GM19468 (cell line): ENCODE results near the gene ZFPL1.
"Not testable (repeated sequence)": the region's sequence is repeated elsewhere in the genome, so short reads cannot be mapped to it uniquely, and the experiment has no call there.

Source experiments
- ATAC-seq: cut with Tn5 transposase; IDR thresholded peaks from one replicate; pipeline ENCODE4 v1.9.1; 2021; ENCODE audit warnings: mild to moderate bottlenecking, moderate library complexity, moderate number of reproducible peaks; ENCODE audit not compliant: unreplicated experiment; ENCODE audit errors: extremely low read depth

The ZFPL1 gene

DNA sequence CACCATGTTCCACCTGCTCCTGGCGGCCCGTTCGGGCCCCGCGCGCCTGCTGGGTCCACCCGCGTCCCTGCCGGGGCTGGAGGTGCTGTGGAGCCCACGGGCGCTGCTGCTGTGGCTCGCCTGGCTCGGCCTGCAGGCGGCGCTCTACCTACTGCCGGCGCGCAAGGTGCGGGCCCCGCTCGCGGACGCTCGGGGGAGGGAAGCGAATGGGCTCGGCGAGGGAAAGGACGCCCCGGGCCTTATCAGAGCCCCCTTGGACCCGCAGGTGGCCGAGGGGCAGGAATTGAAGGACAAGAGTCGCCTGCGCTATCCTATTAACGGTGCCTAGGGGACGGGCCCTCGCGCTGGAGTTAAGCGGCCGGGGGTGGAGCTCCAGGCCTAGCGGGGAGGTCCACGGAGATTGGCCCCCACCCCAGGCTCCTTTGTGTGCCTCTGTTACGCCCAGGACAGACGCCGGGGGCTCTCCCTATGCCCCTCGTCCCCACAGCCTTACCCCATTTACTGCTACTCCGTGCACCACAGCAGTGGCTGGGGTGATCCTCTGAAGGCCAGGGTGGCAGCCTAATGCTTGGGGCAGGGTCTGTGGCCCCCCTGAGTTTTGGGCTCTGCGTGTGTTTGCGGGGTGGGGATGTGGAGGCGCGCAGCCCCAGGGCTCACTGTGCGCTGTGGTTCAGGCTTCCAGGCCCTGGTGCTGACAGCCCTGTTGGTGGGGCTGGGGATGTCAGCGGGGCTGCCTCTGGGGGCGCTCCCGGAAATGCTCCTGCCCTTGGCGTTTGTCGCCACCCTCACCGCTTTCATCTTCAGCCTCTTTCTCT, 28.7 kb downstream of the ZFPL1 start:
- no peak for ATAC-seq

DNA sequence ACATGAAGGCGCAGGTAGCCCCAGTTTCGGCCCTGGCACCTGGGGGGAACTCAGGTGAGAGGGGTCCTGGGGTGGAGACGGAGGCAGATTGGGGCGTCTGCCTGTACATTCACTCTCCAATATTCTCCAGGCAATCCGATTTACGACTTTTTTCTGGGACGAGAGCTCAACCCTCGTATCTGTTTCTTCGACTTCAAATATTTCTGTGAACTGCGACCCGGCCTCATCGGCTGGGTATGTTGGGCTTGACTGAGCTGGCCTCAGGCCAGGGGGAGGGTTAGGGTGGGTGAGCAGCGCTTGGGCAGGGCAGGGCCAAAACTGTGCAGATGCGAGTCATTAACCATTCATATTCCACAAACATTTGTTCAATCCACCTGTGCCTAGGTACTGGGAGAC, 29.3 kb downstream of the ZFPL1 start:
- no peak for ATAC-seq

DNA sequence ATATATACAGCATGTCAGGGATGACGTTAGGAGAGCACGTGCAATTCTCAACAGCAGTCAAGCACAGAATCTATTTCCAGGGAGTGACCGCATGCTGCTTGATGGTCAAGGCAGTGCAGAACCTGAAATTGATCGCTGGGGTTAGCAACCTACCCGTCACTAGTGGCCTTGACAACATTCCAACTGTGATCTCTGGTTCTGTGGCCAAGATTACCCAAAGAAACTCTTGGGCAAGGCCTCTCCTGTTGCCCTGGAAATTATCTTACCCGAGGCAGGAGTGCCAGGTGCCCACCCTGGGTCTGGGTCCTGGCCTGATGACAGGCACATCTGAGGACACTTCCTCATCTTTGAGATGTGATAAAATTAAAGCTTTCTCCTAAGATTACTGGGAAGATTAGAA, 29.8 kb downstream of the ZFPL1 start:
- no peak for ATAC-seq

- ATAC-seq: no peak
Measured at GRCh38 chr11:65114538-65115171, 30.6 kb downstream of the ZFPL1 start.

GRCh38 chr11:65115361-65116082, 31.5 kb downstream of the ZFPL1 start:
- no peak for ATAC-seq

GRCh38 chr11:65116370-65117205, 32.6 kb downstream of the ZFPL1 start:
- no peak for ATAC-seq

- peak; percentile 31 for ATAC-seq
Measured at GRCh38 chr11:65117206-65118096, 33.4 kb downstream of the ZFPL1 start, which contains the start of gene ZNHIT2. Gene ZNHIT2, minus strand, starts transcription at chr11:65117701. Its CDS starts 48 bp downstream, at chr11:65117653.

DNA sequence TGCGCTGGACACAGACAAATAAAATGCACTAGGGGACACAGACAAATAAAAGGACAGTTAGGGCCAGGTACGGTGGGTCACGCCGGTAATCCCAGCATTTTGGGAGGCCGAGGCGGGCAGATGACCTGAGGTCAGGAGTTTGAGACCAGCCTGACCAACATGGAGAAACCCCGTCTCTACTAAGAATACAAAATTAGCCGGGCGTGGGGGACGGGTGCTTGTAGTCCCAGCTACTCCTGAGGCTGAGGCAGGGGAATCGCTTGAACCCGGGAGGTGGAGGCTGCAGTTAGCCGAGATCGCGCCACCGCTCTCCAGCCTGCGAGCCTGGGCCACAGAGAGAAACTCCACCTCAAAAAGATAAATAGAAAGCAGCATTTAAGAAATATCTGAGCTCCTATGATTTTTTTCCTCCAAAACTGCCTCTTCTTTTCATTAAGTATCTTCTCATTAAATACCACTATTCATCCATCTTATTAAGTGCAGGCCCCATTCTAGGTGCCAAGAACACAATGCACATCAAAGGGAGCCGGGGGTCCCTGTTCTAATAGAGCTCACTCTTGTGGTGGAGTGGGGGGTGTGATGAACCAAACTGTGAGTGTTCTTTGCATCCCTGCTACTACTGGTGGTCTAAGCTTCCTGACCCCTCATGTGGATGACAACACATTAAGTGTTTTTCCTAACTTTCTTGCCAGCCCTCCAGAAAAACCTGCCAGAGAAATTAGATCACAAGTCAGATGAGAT, 34.2 kb downstream of the ZFPL1 start:
- ATAC-seq: no peak

- ATAC-seq: not testable (repeated sequence)
Measured at GRCh38 chr11:65118891-65119669, 35.1 kb downstream of the ZFPL1 start.

GRCh38 chr11:65119670-65119995, 35.6 kb downstream of the ZFPL1 start:
- no peak for ATAC-seq

GRCh38 chr11:65120831-65121230, 36.8 kb downstream of the ZFPL1 start:
- ATAC-seq: no peak

DNA sequence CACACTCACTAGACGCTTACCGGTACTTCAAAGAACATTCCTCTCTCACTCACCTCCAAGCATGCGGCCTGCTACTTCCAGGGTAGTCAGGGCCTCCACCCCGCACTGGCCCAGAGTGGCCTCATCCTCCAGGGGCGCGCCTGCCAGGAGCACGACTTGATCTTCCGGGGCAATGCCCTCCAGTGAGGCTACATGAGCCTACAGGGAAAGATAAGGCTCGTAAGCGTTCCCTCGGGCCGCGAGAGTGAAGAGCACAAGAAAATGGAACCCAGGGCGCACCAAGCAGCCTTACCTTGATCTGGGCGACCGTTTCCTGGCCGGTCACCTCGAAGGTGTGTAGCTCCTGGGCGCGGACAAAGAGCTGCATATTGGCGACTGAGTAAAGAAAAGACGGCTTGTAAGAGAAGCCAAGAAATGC, 37.4 kb downstream of the ZFPL1 start:
- no peak for ATAC-seq

- peak; percentile 72 for ATAC-seq
Measured at GRCh38 chr11:65121865-65122696, 38.1 kb downstream of the ZFPL1 start, which contains the start of the genes FAU and MRPL49. Gene FAU, minus strand, starts transcription at chr11:65122134. Its CDS starts 321 bp downstream, at chr11:65121813. Gene MRPL49, plus strand, starts transcription at chr11:65122321. Its CDS starts 26 bp downstream, at chr11:65122347.

GRCh38 chr11:65124480-65125196, 40.6 kb downstream of the ZFPL1 start:
- no peak for ATAC-seq

GRCh38 chr11:65125197-65126056, 41.4 kb downstream of the ZFPL1 start:
- ATAC-seq: no peak
